Uterus (tissue), 2 donors: ENCODE measurements around the gene CLDND2.

ENCODE experiments used
- POLR2A ChIP-seq, 2 donors: fragments of 450-650 bp; IDR thresholded peaks; one replicate each; pipeline ENCODE4 v1.6.1; 2016; ENCODE audit warnings: antibody characterized with exemption in 2 of 2, mild to moderate bottlenecking in 1 of 2, moderate library complexity in 1 of 2
- TF ChIP-seq, protein P1 (sequence below), 4 experiments: fragments of 200-600 bp in 2 of 4; fragments of 450-650 bp in 2 of 4; sonication (generic) in 2 of 4; IDR thresholded peaks; one replicate each; pipeline ENCODE4 v1.5.1; 2016 to 2019; ENCODE audit warnings: antibody characterized with exemption in 4 of 4, mild to moderate bottlenecking in 2 of 4, moderate library complexity in 1 of 4

DNA sequence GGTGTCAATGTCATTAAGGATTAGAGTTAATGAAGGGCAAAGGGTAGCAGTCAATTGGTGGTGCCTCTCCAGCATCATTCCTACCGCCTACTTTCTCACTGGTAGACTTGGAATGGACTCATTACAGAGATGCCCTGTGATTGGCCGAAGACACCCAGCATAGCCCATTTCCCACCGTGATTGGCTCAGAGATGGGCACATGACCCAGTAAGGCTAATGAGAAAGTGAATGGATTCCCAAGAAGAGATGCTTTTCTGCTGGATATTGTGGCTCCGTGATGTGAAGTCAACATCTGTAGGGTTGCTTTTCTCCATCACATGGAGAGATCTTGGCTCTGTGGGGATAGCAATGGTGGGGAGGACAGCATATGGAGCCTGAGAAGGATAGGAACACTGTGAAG lies 38.4 kb downstream of the CLDND2 start:
- TF ChIP-seq, protein P1, sequence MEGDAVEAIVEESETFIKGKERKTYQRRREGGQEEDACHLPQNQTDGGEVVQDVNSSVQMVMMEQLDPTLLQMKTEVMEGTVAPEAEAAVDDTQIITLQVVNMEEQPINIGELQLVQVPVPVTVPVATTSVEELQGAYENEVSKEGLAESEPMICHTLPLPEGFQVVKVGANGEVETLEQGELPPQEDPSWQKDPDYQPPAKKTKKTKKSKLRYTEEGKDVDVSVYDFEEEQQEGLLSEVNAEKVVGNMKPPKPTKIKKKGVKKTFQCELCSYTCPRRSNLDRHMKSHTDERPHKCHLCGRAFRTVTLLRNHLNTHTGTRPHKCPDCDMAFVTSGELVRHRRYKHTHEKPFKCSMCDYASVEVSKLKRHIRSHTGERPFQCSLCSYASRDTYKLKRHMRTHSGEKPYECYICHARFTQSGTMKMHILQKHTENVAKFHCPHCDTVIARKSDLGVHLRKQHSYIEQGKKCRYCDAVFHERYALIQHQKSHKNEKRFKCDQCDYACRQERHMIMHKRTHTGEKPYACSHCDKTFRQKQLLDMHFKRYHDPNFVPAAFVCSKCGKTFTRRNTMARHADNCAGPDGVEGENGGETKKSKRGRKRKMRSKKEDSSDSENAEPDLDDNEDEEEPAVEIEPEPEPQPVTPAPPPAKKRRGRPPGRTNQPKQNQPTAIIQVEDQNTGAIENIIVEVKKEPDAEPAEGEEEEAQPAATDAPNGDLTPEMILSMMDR (IDR thresholded peaks at IDR 0.05), result no peak
- no peak for TF ChIP-seq POLR2A (IDR thresholded peaks at IDR 0.05)
